ELF-1 (cell line): Measurements from ENCODE around the gene CORO2B.

ENCODE experiments used
- DNase-seq: peaks from one replicate; pipeline ENCODE4 v3.0.0-alpha.2; 2016; ENCODE audit warnings: low read depth, low spot score

Gene CORO2B

GRCh38 chr15:68578980-68579935 is at the start of gene CORO2B:
Gene CORO2B (plus strand): TSS chr15:68578993. CDS start chr15:68579263, 270 bp downstream.
- peak; percentile 60 for DNase-seq

- no peak for DNase-seq
These were observed 47.2 kb upstream of the CORO2B start for GRCh38 chr15:68531387-68532179.

- DNase-seq, result no peak
These were observed 42.3 kb upstream of the CORO2B start for GRCh38 chr15:68536331-68537095.

- DNase-seq, result no peak
These were observed 41.7 kb upstream of the CORO2B start for GRCh38 chr15:68537097-68537496.

DNA sequence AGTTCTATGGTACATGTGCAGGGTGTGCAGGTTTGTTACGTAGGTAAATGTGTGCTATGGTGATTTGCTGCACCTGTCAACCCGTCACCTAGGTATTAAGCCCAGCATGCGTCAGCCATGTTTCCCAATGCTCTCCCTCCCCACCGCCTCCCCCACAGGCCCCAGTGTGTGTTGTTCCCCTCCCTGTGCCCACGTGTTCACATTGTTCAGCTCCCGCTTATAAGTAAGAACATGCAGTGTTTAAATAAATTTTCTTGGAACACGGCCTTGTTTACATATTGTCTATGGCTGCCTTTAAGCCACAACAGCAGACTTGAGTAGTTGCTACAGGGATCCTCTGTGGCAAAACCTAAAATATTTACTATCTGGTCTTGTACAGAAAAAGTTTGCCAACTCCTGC is 41.3 kb upstream of the CORO2B start:
- no peak for DNase-seq

GRCh38 chr15:68538311-68538710 is 40.5 kb upstream of the CORO2B start:
- no peak for DNase-seq

GRCh38 chr15:68541743-68542142 is 37.0 kb upstream of the CORO2B start:
- no peak for DNase-seq

- no peak for DNase-seq
These were observed 36.4 kb upstream of the CORO2B start for GRCh38 chr15:68542348-68542747.

DNA sequence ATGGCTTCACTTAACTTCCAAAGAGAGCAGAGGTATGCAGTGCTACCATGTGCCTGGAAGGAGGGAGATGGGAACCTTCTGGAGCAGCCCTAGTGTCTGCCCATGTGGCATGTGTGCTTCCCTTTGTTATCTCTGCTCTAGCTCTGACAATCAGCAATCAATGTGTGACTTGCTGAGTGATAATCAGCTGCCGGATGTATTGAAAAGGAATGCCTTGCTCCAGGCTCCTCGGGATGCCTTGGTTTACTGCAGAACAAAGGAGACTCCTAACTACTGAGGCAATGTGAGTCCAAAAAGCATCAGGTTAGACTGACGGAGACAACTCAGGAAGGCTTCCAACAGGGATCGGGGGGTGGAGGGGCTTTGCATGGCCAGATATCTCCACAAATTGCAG is 36.0 kb upstream of the CORO2B start:
- DNase-seq, result no peak

- no peak for DNase-seq
These were observed 35.4 kb upstream of the CORO2B start for GRCh38 chr15:68543165-68544008.

DNA sequence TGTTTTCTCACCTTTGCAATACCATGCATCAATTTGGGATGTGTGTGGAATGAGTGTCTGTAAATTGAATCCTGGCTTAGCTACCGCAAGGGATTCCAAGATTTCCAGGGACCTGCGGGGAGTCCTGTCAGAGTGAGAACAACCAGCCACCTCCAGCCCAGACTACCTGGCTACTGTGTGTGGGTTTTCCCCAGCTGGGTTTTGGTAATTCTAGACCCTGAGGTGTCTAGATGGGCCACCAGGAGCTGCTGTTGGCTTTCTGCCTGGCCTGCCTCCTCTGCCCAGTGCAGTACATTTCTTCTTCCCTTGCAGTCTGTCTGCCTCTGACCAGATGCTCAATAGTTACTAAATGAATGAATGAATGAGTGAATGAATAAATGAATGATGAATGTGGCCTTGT is 32.5 kb upstream of the CORO2B start:
- DNase-seq, result peak; percentile 51

GRCh38 chr15:68548364-68548763 is 30.4 kb upstream of the CORO2B start:
- no peak for DNase-seq

GRCh38 chr15:68550004-68550403 is 28.8 kb upstream of the CORO2B start:
- DNase-seq, result no peak

GRCh38 chr15:68550498-68551295 is 28.1 kb upstream of the CORO2B start:
- DNase-seq, result peak; percentile 69

- DNase-seq, result no peak
These were observed 27.5 kb upstream of the CORO2B start for GRCh38 chr15:68551296-68551635.

GRCh38 chr15:68552344-68552743 is 26.4 kb upstream of the CORO2B start:
- no peak for DNase-seq

- no peak for DNase-seq
These were observed 26.0 kb upstream of the CORO2B start for GRCh38 chr15:68552773-68553172.

DNA sequence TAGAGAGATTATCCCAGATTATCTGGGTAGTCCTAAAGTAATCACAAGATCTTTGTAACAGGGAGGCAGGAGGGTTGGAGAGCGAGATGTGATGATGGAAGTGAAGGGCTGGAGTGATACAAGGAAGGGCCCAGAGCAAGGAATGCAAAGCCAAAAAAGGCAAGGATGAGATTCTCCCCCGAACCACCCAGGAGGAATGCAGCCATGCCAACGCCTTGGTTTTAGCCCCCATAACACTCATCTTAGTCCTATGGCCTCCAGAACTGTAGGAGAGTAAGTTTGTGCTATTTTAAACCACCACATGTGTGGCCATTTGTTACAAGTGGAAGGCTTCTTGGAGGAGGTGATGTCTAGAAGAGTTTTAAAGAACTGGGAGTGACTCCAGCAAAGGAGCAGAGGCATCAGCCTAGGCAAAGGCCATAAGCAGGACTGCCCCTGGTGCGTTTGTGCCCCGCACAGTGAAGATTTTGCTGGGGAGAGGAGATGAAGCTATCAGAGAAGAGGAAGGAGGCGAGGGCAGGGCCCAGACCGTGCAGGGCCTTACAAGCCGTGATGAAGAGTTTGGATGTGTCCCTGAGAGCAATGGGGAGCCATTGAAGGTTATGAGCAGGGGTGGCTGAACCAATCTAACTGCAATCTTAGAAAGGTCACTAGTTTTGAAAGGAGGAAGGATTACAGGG is 25.3 kb upstream of the CORO2B start:
- DNase-seq, result no peak

DNA sequence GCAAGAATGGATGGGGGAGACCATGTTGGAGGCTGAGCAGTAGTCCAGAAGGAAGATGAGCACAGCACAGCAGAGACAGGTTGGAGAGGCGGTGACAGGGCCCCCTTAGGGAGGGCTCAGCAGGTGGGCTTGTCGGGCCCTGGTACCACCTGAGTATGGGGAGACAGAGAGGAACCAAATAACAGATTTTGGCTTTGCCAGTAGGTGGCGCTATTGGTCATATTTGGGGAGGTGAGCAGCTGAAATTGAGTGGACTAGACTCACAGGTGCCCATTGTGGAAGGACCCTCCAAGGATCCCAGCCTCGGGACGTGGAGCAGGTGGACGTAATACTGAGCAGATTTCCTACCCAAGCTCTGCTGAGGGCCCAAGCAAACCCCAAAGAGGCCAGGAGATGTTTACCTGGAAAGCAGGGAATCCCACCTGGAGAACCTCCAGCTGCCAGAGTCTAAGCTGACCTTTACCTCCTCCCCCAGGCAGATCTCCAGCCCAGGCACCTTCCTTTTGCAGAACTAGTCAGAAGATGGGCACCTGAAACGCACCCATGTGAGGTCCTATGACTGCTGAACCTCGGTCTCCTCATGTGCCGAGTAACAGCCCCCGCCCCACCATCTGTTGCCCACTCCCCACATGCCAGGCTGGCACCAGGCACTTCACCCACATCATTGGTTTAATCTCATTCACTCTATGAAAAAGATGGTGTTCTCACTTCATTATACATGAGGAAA is 24.6 kb upstream of the CORO2B start:
- DNase-seq, result peak; percentile 85
